GM18519 (cell line): ENCODE data around the gene CCDC73.
"Not testable (repeated sequence)": the region's sequence is repeated elsewhere in the genome, so short reads cannot be mapped to it uniquely, and the experiment has no call there.

Source experiments
- ATAC-seq: cut with Tn5 transposase; IDR thresholded peaks from one replicate; pipeline ENCODE4 v1.9.1; 2021; ENCODE audit warnings: mild to moderate bottlenecking, moderate library complexity; ENCODE audit not compliant: unreplicated experiment, low FRiP score

CCDC73 gene

GRCh38 chr11:32602657-32603415 is 191.6 kb downstream of the CCDC73 start:
- ATAC-seq = no peak

GRCh38 chr11:32597921-32598320 is 196.5 kb downstream of the CCDC73 start:
- no peak for ATAC-seq

- not testable (repeated sequence) for ATAC-seq
These were observed 198.3 kb downstream of the CCDC73 start for GRCh38 chr11:32596114-32596513.

- no peak for ATAC-seq
These were observed 200.2 kb downstream of the CCDC73 start for GRCh38 chr11:32594272-32594671.

GRCh38 chr11:32586576-32587190 is 207.8 kb downstream of the CCDC73 start:
- no peak for ATAC-seq

GRCh38 chr11:32584921-32585320 is 209.5 kb downstream of the CCDC73 start:
- no peak for ATAC-seq

GRCh38 chr11:32583459-32584271 is 210.8 kb downstream of the CCDC73 start, which contains the start of gene EIF3M:
EIF3M (plus strand) TSS chr11:32583831; CDS start chr11:32583888, 57 bp downstream.
- ATAC-seq = peak; percentile 92

- no peak for ATAC-seq
These were observed 212.9 kb downstream of the CCDC73 start for GRCh38 chr11:32581556-32581955.

- no peak for ATAC-seq
These were observed 213.5 kb downstream of the CCDC73 start for GRCh38 chr11:32580967-32581366.

- ATAC-seq = no peak
These were observed 218.0 kb downstream of the CCDC73 start for GRCh38 chr11:32576456-32576855.

- no peak for ATAC-seq
These were observed 219.4 kb downstream of the CCDC73 start for GRCh38 chr11:32575070-32575469.

- ATAC-seq = no peak
These were observed 220.0 kb downstream of the CCDC73 start for GRCh38 chr11:32574421-32574820.

GRCh38 chr11:32573228-32573627 is 221.2 kb downstream of the CCDC73 start:
- ATAC-seq = no peak

- ATAC-seq = no peak
These were observed 223.4 kb downstream of the CCDC73 start for GRCh38 chr11:32571039-32571438.

GRCh38 chr11:32569313-32569881 is 225.1 kb downstream of the CCDC73 start:
- no peak for ATAC-seq

- ATAC-seq = no peak
These were observed 227.3 kb downstream of the CCDC73 start for GRCh38 chr11:32567154-32567553.

- no peak for ATAC-seq
These were observed 227.9 kb downstream of the CCDC73 start for GRCh38 chr11:32566517-32566916.

GRCh38 chr11:32563600-32563959 is 230.9 kb downstream of the CCDC73 start:
- no peak for ATAC-seq

- ATAC-seq = no peak
These were observed 231.4 kb downstream of the CCDC73 start for GRCh38 chr11:32562839-32563599.

GRCh38 chr11:32561835-32562234 is 232.6 kb downstream of the CCDC73 start:
- no peak for ATAC-seq
